ENCODE data around the gene DLG4.

DNA sequence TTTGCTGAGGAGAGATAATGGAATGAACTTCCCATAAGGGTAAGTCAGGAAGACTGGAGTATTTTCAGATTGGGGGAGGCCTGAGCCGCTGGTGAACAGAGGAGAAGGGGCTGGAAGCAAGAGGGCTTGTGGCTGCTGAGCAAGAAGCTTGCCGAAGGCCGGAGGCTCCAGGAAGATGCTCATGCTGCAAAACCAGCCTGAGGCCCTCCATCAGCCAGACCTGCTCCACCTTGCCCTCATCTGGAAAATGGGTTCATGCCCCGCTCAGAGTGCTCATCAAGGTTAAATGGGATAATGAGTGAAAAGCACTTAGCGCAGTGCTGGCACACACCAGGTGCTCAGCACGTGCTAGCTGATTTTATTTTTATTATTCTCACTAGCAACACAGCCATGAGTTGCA, 35.0 kb downstream of the DLG4 start:
- TF ChIP-seq, protein P1, sequence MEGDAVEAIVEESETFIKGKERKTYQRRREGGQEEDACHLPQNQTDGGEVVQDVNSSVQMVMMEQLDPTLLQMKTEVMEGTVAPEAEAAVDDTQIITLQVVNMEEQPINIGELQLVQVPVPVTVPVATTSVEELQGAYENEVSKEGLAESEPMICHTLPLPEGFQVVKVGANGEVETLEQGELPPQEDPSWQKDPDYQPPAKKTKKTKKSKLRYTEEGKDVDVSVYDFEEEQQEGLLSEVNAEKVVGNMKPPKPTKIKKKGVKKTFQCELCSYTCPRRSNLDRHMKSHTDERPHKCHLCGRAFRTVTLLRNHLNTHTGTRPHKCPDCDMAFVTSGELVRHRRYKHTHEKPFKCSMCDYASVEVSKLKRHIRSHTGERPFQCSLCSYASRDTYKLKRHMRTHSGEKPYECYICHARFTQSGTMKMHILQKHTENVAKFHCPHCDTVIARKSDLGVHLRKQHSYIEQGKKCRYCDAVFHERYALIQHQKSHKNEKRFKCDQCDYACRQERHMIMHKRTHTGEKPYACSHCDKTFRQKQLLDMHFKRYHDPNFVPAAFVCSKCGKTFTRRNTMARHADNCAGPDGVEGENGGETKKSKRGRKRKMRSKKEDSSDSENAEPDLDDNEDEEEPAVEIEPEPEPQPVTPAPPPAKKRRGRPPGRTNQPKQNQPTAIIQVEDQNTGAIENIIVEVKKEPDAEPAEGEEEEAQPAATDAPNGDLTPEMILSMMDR (IDR thresholded peaks at IDR 0.05; ENCODE audit: borderline replicate concordance, extremely low read depth, low read length, poor library complexity, severe bottlenecking), result no peak
- TF ChIP-seq EZH2 (IDR thresholded peaks at IDR 0.05; ENCODE audit: borderline replicate concordance, low read depth, low read length, severe bottlenecking), result no peak
